Tibial nerve (tissue), 4 donors: Measurements from ENCODE around the gene CCDC197. TPM values are rescaled to one million over a fixed set of nuclear protein-coding genes. Genes with fewer than 3 reads are reported as not detected.

ENCODE experiments used
- DNase-seq, 2 donors: peaks; one replicate each; pipeline ENCODE4 v3.0.0-alpha.2; 2019; ENCODE audit warnings: low spot score in 2 of 2
- H3K27ac ChIP-seq, 4 donors: fragments of 200-600 bp; sonication (generic) in 3 of 4; one replicate each; pipeline ENCODE4 v1.5.1; 2017 to 2019; ENCODE audit warnings: mild to moderate bottlenecking in 1 of 4
- H3K27me3 ChIP-seq, 2 donors: fragments of 200-600 bp; sonication (generic) in 1 of 2; one replicate each; pipeline versions ENCODE4 v1.5.1 to v1.6.0; 2017 to 2019
- H3K36me3 ChIP-seq, 3 donors: fragments of 200-600 bp; sonication (generic); one replicate each; pipeline ENCODE4 v1.5.1; 2018 to 2019
- H3K4me1 ChIP-seq, 4 donors: fragments of 200-600 bp; sonication (generic) in 3 of 4; one replicate each; pipeline ENCODE4 v1.5.1; 2017 to 2019
- H3K4me3 ChIP-seq, 4 donors: fragments of 200-600 bp; sonication (generic) in 3 of 4; one replicate each; pipeline ENCODE4 v1.5.1; 2017 to 2019; ENCODE audit warnings: mild to moderate bottlenecking in 1 of 4, moderate library complexity in 1 of 4
- H3K9me3 ChIP-seq, 4 donors: fragments of 200-600 bp; sonication (generic) in 3 of 4; one replicate each; pipeline ENCODE4 v1.5.1; 2017 to 2019
- CTCF ChIP-seq, 5 experiments: fragments of 200-600 bp in 3 of 5; fragments of 450-650 bp in 2 of 5; sonication (generic) in 3 of 5; IDR thresholded peaks; one replicate each; pipeline ENCODE4 v1.5.1; 2016 to 2019; ENCODE audit warnings: antibody characterized with exemption in 5 of 5, mild to moderate bottlenecking in 3 of 5, moderate library complexity in 2 of 5
- EP300 ChIP-seq, 2 donors: sonication (generic); formaldehyde crosslinking; IDR thresholded peaks; one replicate each; pipeline ENCODE4 v1.6.1; 2017; ENCODE audit warnings: antibody characterized with exemption in 2 of 2, mild to moderate bottlenecking in 1 of 2
- POLR2A ChIP-seq, 2 donors: fragments of 450-650 bp; IDR thresholded peaks; one replicate each; pipeline ENCODE4 v1.6.1; 2017; ENCODE audit warnings: antibody characterized with exemption in 2 of 2, mild to moderate bottlenecking in 2 of 2, moderate library complexity in 2 of 2
- WGBS, 2 donors: methylation state at CpG; one replicate each; pipeline ENCODE4 v1.1.5; 2018; 5-methylcytosine and 5-hydroxymethylcytosine counted together
- total RNA-seq, 4 donors: library from RNA; depleted of rRNA; stranded (reverse); fragments of >200 nt; gene quantifications; one replicate each; pipeline ENCODE4 v1.1.0, GENCODE V29; 2016

Gene CCDC197
- total RNA-seq, 4 donors from 2014 or later = not detected

- no peaks in the 10 kb centered on the region for H3K9me3 ChIP-seq
- H3K27ac ChIP-seq = no peak overlapping the region
- DNase-seq = no peak
- no peak overlapping the region for H3K4me3 ChIP-seq
- H3K27me3 ChIP-seq = no peaks in the 10 kb centered on the region
- TF ChIP-seq CTCF (IDR thresholded peaks at IDR 0.05) (no peak), POLR2A (IDR thresholded peaks at IDR 0.05) (no peak), EP300 (IDR thresholded peaks at IDR 0.05) (peak in 1 of 2 donors; percentile 16)
- 76% methylated on average over 4 of the region's 4 CpGs for WGBS, 2 donors
- H3K4me1 ChIP-seq = peaks cover 0 to 14% (median 0%) of the 10 kb centered on the region in 4 donors
- no peaks in the 10 kb centered on the region for H3K36me3 ChIP-seq
Observed at GRCh38 chr14:94029265-94029664, 32.2 kb downstream of the CCDC197 start.

DNA sequence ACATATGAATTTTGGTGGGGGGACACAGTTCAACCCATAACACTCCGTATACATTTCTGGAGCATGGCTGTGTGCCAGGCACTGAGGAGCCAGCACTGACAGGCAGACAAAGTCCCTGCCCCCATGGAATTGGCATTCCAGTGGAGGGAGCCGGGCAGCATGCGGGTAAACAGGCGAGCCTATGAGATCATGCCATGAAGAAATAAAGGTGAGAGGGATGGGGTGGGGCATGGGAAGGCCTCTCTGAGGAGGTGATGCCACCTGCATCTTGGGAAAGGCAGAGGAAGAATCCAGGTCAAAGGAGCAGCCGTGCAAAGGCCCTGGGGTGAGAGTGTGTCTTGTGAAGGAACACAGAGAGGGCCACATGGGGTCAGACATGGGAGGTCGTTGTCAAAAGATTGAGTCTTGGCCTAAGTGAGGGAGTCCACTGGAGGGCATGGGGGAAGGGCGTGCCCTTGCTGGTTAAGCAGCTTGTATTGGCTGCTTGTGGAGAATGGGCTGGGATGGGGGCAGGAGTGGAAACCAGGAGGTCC lies 32.6 kb downstream of the CCDC197 start:
- H3K4me3 ChIP-seq = no peak overlapping the region

DNA sequence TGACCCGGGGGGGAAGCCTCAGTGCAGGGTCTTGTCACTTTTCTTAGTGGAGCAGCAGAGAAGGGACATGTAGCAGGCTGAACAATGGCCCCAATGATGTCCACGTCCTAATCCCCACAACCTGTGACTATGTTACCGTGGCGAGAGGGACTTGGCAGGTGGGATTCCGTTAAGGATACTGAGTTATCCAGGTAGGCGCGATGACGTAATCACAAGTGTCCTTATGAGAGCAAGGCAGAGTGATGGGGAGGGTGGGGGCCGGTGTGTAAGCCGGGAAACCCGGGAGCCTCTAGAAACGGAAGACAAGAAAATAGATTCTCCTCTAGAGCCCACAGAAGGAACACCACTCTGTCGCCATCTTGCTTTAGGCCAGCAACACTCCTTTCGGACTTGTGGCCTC lies 33.5 kb downstream of the CCDC197 start:
- no peak for DNase-seq
- Histone ChIP-seq H3K4me1 (peaks cover 0 to 14% (median 0%) of the 10 kb centered on the region in 4 donors), H3K4me3 (no peak overlapping the region), H3K27ac (no peak overlapping the region), H3K9me3 (no peaks in the 10 kb centered on the region), H3K36me3 (no peaks in the 10 kb centered on the region), H3K27me3 (no peaks in the 10 kb centered on the region)
- 87 to 88% methylated on average over 14 of the region's 14 CpGs for WGBS, 2 donors
- no peak for TF ChIP-seq POLR2A (IDR thresholded peaks at IDR 0.05)
- no peak for TF ChIP-seq CTCF (IDR thresholded peaks at IDR 0.05)
- no peak for TF ChIP-seq EP300 (IDR thresholded peaks at IDR 0.05)

More for the DNA sequence above, 32.6 kb downstream of the CCDC197 start:
- no peak for TF ChIP-seq EP300 (IDR thresholded peaks at IDR 0.05)
- no peak for TF ChIP-seq CTCF (IDR thresholded peaks at IDR 0.05)
- no peak for TF ChIP-seq POLR2A (IDR thresholded peaks at IDR 0.05)
- H3K4me1 ChIP-seq = peaks cover 0 to 14% (median 0%) of the 10 kb centered on the region in 4 donors
- no peaks in the 10 kb centered on the region for H3K36me3 ChIP-seq
- H3K27ac ChIP-seq = no peak overlapping the region
- no peak for DNase-seq
- H3K9me3 ChIP-seq = no peaks in the 10 kb centered on the region
- no peaks in the 10 kb centered on the region for H3K27me3 ChIP-seq
- WGBS, 2 donors = 82 to 87% methylated on average over 7 of the region's 7 CpGs

DNA sequence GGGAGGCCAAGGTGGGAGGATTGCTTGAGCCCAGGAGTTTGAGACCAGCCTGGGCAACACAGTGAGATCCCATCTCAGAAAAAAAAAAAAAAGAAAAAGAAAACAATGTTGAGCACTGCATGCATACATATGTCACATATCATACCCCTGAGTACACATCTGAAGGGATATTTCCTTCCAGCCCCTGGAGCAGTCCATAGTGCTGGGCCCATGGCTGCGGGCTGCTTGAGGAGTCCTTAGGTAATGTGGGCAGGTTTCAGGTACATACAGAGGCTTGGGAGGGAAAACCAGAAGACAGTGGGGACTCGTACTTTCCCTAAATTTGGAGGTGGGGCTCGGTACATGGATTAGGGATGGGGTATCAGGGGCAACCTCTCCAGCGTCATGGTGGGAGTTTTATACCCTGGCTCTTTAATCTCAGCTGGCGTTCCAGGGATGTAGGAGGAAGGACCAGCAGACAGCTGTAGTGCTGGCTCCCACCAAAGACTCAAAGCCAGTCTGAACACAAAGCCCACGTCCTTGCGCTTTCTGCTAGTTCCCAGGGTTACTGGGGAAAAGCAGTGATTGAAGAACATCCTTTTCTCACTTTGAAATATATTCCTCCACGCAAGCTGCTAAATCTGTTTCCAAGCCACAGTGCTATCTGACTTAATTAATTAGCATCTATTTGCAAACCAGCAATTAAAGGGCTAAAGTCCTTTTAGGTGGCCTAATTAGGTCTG lies 34.2 kb downstream of the CCDC197 start:
- DNase-seq = no peak
- no peaks in the 10 kb centered on the region for H3K27me3 ChIP-seq

More for the DNA sequence above, 34.2 kb downstream of the CCDC197 start:
- TF ChIP-seq POLR2A (IDR thresholded peaks at IDR 0.05) (no peak), EP300 (IDR thresholded peaks at IDR 0.05) (no peak), CTCF (IDR thresholded peaks at IDR 0.05) (no peak)
- Histone ChIP-seq H3K9me3 (no peaks in the 10 kb centered on the region), H3K4me1 (peaks cover 0 to 13% (median 0%) of the 10 kb centered on the region in 4 donors), H3K27ac (no peak overlapping the region), H3K4me3 (no peak overlapping the region), H3K36me3 (no peaks in the 10 kb centered on the region)
- WGBS, 2 donors = 88 to 89% methylated on average over 8 of the region's 8 CpGs
